MCF 10A (cell line): Measurements from ENCODE around the gene PTPRO. TPM values are rescaled to one million over a fixed set of nuclear protein-coding genes. Genes with fewer than 3 reads are reported as not detected.

Experiments used
- BruUV-seq: library from RNA; stranded (reverse); fragments of 400-500 nt; replicated peaks from 2 replicates; lab custom pipeline; 2021; lab: Mats Ljungman, UMichigan
- CTCF ChIA-PET: fragments of 300-600 bp; sonication (Branson Sonifier 250); formaldehyde crosslinking; extraction: SDS; loops from one replicate; lab custom pipeline; 2021; ENCODE audit warnings: antibody characterized with exemption, inconsistent platforms; lab: Yijun Ruan, JAX
- POLR2A ChIA-PET: fragments of 300-600, 350-650 bp; sonication (Branson Sonifier 250); formaldehyde crosslinking; extraction: SDS; loops from one replicate; lab custom pipeline; 2020; ENCODE audit warnings: antibody characterized with exemption, inconsistent platforms; lab: Yijun Ruan, JAX
- DNase-seq: peaks from one replicate; pipeline ENCODE4 v3.0.0-alpha.2; 2018; ENCODE audit not compliant: unreplicated experiment
- H3K27ac Mint-ChIP-seq: one replicate; pipeline ENCODE4 v1.8.0; 2022; ENCODE audit warnings: mild to moderate bottlenecking, low read depth, mixed read lengths; ENCODE audit not compliant: unreplicated experiment
- H3K27me3 Mint-ChIP-seq: one replicate; pipeline ENCODE4 v1.8.0; 2022; ENCODE audit warnings: mixed read lengths; ENCODE audit not compliant: insufficient read depth, unreplicated experiment
- H3K36me3 Mint-ChIP-seq: one replicate; pipeline ENCODE4 v1.8.0; 2022; ENCODE audit warnings: mild to moderate bottlenecking, moderate library complexity, mixed read lengths; ENCODE audit not compliant: insufficient read depth, unreplicated experiment
- H3K4me1 Mint-ChIP-seq: one replicate; pipeline ENCODE4 v1.8.0; 2022; ENCODE audit warnings: mixed read lengths; ENCODE audit not compliant: insufficient read depth, unreplicated experiment
- H3K4me3 Mint-ChIP-seq: one replicate; pipeline ENCODE4 v1.8.0; 2022; ENCODE audit warnings: mild to moderate bottlenecking, moderate library complexity, mixed read lengths; ENCODE audit not compliant: unreplicated experiment
- H3K9me3 Mint-ChIP-seq: one replicate; pipeline ENCODE4 v1.8.0; 2022; ENCODE audit warnings: mixed read lengths; ENCODE audit not compliant: unreplicated experiment
- intact Hi-C: fragments of 100-400 bp; cut with micrococcal nuclease; formaldehyde crosslinking; loops from 2 replicates; pipeline ENCODE4 v1.14.1; 2022
- total RNA-seq: library from RNA; stranded (reverse); gene quantifications from 2 replicates; pipeline ENCODE4 v1.2.3, GENCODE V29; 2022
- TF ChIP-seq, protein P1 (sequence below): fragments of 200-600 bp; IDR thresholded peaks from one replicate; pipeline ENCODE4 v1.8.0; 2022; ENCODE audit warnings: antibody characterized with exemption, mild to moderate bottlenecking; ENCODE audit not compliant: unreplicated experiment

The PTPRO gene
- total RNA-seq, 1 experiment from 2014 or later: 2.2 TPM

- TF ChIP-seq, protein P1, sequence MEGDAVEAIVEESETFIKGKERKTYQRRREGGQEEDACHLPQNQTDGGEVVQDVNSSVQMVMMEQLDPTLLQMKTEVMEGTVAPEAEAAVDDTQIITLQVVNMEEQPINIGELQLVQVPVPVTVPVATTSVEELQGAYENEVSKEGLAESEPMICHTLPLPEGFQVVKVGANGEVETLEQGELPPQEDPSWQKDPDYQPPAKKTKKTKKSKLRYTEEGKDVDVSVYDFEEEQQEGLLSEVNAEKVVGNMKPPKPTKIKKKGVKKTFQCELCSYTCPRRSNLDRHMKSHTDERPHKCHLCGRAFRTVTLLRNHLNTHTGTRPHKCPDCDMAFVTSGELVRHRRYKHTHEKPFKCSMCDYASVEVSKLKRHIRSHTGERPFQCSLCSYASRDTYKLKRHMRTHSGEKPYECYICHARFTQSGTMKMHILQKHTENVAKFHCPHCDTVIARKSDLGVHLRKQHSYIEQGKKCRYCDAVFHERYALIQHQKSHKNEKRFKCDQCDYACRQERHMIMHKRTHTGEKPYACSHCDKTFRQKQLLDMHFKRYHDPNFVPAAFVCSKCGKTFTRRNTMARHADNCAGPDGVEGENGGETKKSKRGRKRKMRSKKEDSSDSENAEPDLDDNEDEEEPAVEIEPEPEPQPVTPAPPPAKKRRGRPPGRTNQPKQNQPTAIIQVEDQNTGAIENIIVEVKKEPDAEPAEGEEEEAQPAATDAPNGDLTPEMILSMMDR: no peak
- no peak overlapping the region for H3K27ac Mint-ChIP-seq
- ChIA-PET POLR2A (no interaction called here), CTCF (no interaction called here)
- no peaks in the 10 kb centered on the region for H3K27me3 Mint-ChIP-seq
- no TSS peak for BruUV-seq
- no peak for DNase-seq
- no peaks in the 10 kb centered on the region for H3K36me3 Mint-ChIP-seq
- H3K4me3 Mint-ChIP-seq: no peak overlapping the region
- peaks cover 10% of the 10 kb centered on the region for H3K4me1 Mint-ChIP-seq
- no peaks in the 10 kb centered on the region for H3K9me3 Mint-ChIP-seq
- intact Hi-C loops: no loop called here
Measured at GRCh38 chr12:15439459-15439858, 117.2 kb downstream of the PTPRO start.

DNA sequence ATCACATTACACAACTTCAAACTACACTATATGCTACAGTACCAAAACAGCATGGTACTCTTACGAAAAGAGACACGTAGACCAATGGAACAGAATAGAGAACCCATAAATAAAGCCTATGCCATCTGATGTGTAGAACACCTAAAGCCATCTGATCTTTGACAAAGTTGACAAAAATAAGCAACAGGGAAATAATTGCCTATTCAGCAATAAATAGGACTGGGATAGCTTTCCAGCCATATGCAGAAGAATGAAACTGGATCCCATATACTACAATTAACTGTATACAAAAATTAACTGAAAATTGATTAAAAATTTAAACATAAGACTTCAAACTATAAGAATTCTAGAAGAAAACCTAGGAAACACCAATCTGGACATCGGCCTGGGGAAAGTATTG is 120.7 kb downstream of the PTPRO start:
- H3K4me1 Mint-ChIP-seq: peaks cover 16% of the 10 kb centered on the region
- H3K4me3 Mint-ChIP-seq: no peak overlapping the region
- H3K36me3 Mint-ChIP-seq: no peaks in the 10 kb centered on the region
- intact Hi-C loops: loop anchor here (2.0 kb wide), 1 partner anchor 120 kb away; the partner anchor contains the start of gene PTPRO
- no peaks in the 10 kb centered on the region for H3K9me3 Mint-ChIP-seq
- DNase-seq: no peak
- CTCF ChIA-PET: interaction anchor here (0.6 to 1.2 kb wide), 5 partner anchors 81 to 633 kb away, joined by 3 to 4 read pairs (median 3); no protein-coding TSS in a partner anchor
- POLR2A ChIA-PET: interaction anchor here (0.6 to 1.5 kb wide), 4 partner anchors 15 to 129 kb away, joined by 3 read pairs; no protein-coding TSS in a partner anchor
- no peak overlapping the region for H3K27ac Mint-ChIP-seq
- TF ChIP-seq, protein P1: no peak
- BruUV-seq: no TSS peak
- H3K27me3 Mint-ChIP-seq: no peaks in the 10 kb centered on the region

DNA sequence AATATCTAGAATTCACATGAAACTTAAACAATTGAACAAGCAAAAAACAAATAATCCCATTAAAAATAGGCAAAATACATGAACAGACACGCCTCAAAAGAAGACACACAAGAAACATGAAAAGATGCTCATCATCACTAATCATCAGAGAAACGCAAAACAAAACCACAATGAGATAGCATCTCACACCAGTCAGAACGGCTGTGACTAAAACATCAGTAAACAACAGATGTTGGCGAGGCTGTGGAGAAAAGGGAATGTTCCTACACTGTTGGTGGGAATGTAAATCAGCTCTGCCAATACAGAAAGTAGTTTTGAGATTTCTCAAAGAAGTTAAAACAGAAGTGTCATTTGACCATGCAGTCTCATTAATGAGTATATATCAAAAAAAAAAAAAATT is 121.3 kb downstream of the PTPRO start:
- no peaks in the 10 kb centered on the region for H3K9me3 Mint-ChIP-seq
- TF ChIP-seq, protein P1: no peak
- intact Hi-C loops: loop anchor here (2.0 kb wide), 1 partner anchor 121 kb away; the partner anchor contains the start of gene PTPRO
- ChIA-PET POLR2A (interaction anchor here (0.7 to 1.5 kb wide), 2 partner anchors 27 to 81 kb away, joined by 3 read pairs; no protein-coding TSS in a partner anchor), CTCF (interaction anchor here (0.6 to 1.2 kb wide), 5 partner anchors 80 to 633 kb away, joined by 3 to 4 read pairs (median 3); no protein-coding TSS in a partner anchor)
- H3K27me3 Mint-ChIP-seq: no peaks in the 10 kb centered on the region
- no peaks in the 10 kb centered on the region for H3K36me3 Mint-ChIP-seq
- H3K4me3 Mint-ChIP-seq: no peak overlapping the region
- no TSS peak for BruUV-seq
- peak overlapping the region; percentile 39 for H3K27ac Mint-ChIP-seq
- H3K4me1 Mint-ChIP-seq: peaks cover 16% of the 10 kb centered on the region
- no peak for DNase-seq

- no peaks in the 10 kb centered on the region for H3K9me3 Mint-ChIP-seq
Measured at GRCh38 chr12:15444523-15444922, 122.2 kb downstream of the PTPRO start.

More at GRCh38 chr12:15444523-15444922, 122.2 kb downstream of the PTPRO start:
- TF ChIP-seq, protein P1: no peak
- ChIA-PET POLR2A (interaction anchor here (1.1 to 1.3 kb wide), 2 partner anchors 9 to 25 kb away, joined by 3 to 5 read pairs; no protein-coding TSS in a partner anchor), CTCF (interaction anchor here (0.8 kb wide), 1 partner anchor 79 kb away, joined by 3 read pairs; no protein-coding TSS in a partner anchor)
- BruUV-seq: no TSS peak
- intact Hi-C loops: no loop called here
- no peak overlapping the region for H3K4me3 Mint-ChIP-seq
- peaks cover 16% of the 10 kb centered on the region for H3K4me1 Mint-ChIP-seq
- H3K27me3 Mint-ChIP-seq: no peaks in the 10 kb centered on the region
- DNase-seq: no peak
- H3K27ac Mint-ChIP-seq: no peak overlapping the region
- no peaks in the 10 kb centered on the region for H3K36me3 Mint-ChIP-seq
